Keratinocyte (primary cell): Measurements from ENCODE around the gene CASP8. TPM values are rescaled to one million over a fixed set of nuclear protein-coding genes. Genes with fewer than 3 reads are reported as not detected.

Experiments used
- DNase-seq: peaks from one replicate; pipeline ENCODE4 v3.0.0-alpha.2; 2011; ENCODE audit warnings: low read depth, missing footprints, low spot score
- FAIRE-seq: peaks from 2 replicates; lab custom pipeline; 2011; peaks lifted over from hg19 to GRCh38; lab: Jason Lieb, UNC
- H2AFZ ChIP-seq: 2 replicates; pipeline ENCODE4 v1.6.0; 2012; ENCODE audit warnings: low read length, control low read depth, inconsistent platforms; ENCODE audit not compliant: control insufficient read depth
- H3K27ac ChIP-seq: 2 replicates; pipeline ENCODE4 v1.5.1; 2011; ENCODE audit warnings: low read length; ENCODE audit not compliant: control insufficient read depth, insufficient read depth
- H3K27me3 ChIP-seq: 3 replicates; pipeline ENCODE4 v1.6.0; 2011; ENCODE audit warnings: low read length; ENCODE audit not compliant: control insufficient read depth, insufficient read depth; ENCODE audit errors: extremely low read depth
- H3K36me3 ChIP-seq, 2 experiments: 2 replicates in 1 of 2; 3 replicates in 1 of 2; pipeline ENCODE4 v1.5.1; 2011; ENCODE audit warnings: low read length in 2 of 2, mild to moderate bottlenecking in 1 of 2; ENCODE audit not compliant: control insufficient read depth in 2 of 2, insufficient read depth in 2 of 2; ENCODE audit errors: extremely low read depth in 1 of 2
- H3K4me1 ChIP-seq: 3 replicates; pipeline ENCODE4 v1.5.1; 2011; ENCODE audit warnings: low read length; ENCODE audit not compliant: control insufficient read depth, insufficient read depth; ENCODE audit errors: extremely low read depth
- H3K4me2 ChIP-seq: 3 replicates; pipeline ENCODE4 v1.6.0; 2011; ENCODE audit warnings: low read depth, low read length; ENCODE audit not compliant: control insufficient read depth, insufficient read depth; ENCODE audit errors: extremely low read depth
- H3K4me3 ChIP-seq, 3 experiments: fragments of 200-600 bp in 1 of 3; sonication (generic) in 1 of 3; 2 replicates in 2 of 3; 3 replicates in 1 of 3; pipeline ENCODE4 v1.5.1; 2011 to 2016; ENCODE audit warnings: low read length in 3 of 3, mild to moderate bottlenecking in 3 of 3, control low read depth in 2 of 3, inconsistent platforms in 1 of 3, low read depth in 1 of 3, mixed read lengths in 1 of 3, mixed run types in 1 of 3, moderate library complexity in 1 of 3; ENCODE audit not compliant: control insufficient read depth in 2 of 3, insufficient read depth in 2 of 3; ENCODE audit errors: extremely low read depth in 1 of 3
- H3K79me2 ChIP-seq: 2 replicates; pipeline ENCODE4 v1.6.0; 2012; ENCODE audit warnings: low read length; ENCODE audit not compliant: control insufficient read depth, insufficient read depth
- H3K9ac ChIP-seq: 3 replicates; pipeline ENCODE4 v1.6.0; 2011; ENCODE audit warnings: low read length; ENCODE audit not compliant: control insufficient read depth, insufficient read depth; ENCODE audit errors: extremely low read depth
- H3K9me1 ChIP-seq: 3 replicates; pipeline ENCODE4 v1.6.0; 2011; ENCODE audit warnings: low read length; ENCODE audit not compliant: control insufficient read depth, insufficient read depth; ENCODE audit errors: extremely low read depth
- H3K9me3 ChIP-seq: 2 replicates; pipeline ENCODE4 v1.5.1; 2012; ENCODE audit warnings: low read depth, low read length; ENCODE audit not compliant: control insufficient read depth
- H4K20me1 ChIP-seq: 3 replicates; pipeline ENCODE4 v1.6.0; 2011; ENCODE audit warnings: low read length; ENCODE audit not compliant: control insufficient read depth, insufficient read depth; ENCODE audit errors: extremely low read depth
- CTCF ChIP-seq, 3 experiments: IDR thresholded peaks in 1 of 3; conservative IDR thresholded peaks in 1 of 3; optimal IDR thresholded peaks in 1 of 3; 2 replicates in 2 of 3; 3 replicates in 1 of 3; pipeline versions ENCODE3 to v1.5.1; 2011; ENCODE audit warnings: low read length in 3 of 3, mild to moderate bottlenecking in 3 of 3, moderate library complexity in 2 of 3, control low read depth in 1 of 3, inconsistent platforms in 1 of 3; ENCODE audit not compliant: insufficient read depth in 2 of 3; ENCODE audit errors: extremely low read depth in 1 of 3
- EZH2 ChIP-seq: IDR thresholded peaks from one replicate; pipeline ENCODE4 v1.6.1; 2012; ENCODE audit warnings: inconsistent platforms, mild to moderate bottlenecking, low read length, moderate library complexity
- dilution Hi-C: fragments of 300-500 bp; cut with MboI; formaldehyde crosslinking; loops from one replicate; pipeline ENCODE4 v1.7.0; 2020; ENCODE audit warnings: low sequenced_read_pairs; ENCODE audit not compliant: extremely low pct_ligation_motif_present
- polyA plus RNA-seq, 5 experiments: library from polyadenylated mRNA; depleted of rRNA in 3 of 5; stranded (reverse) in 3 of 5; stranded (forward) in 1 of 5; unstranded in 1 of 5; fragments of >200 nt; gene quantifications; 1 replicate in 1 of 5; 2 replicates in 3 of 5; 3 replicates in 1 of 5; pipeline versions ENCODE4 v1.2.1 to v1.2.3, GENCODE V29; 2011 to 2012; ENCODE audit warnings: missing spikeins in 2 of 5, low read depth in 1 of 5, low replicate concordance in 1 of 5

The CASP8 gene
- polyA plus RNA-seq, 1 donor (not counting 4 experiments of a cell fraction or from before 2014, with no cell fraction given), result 27.0 TPM

- TF ChIP-seq EZH2, result no peak
- no peak for TF ChIP-seq CTCF (optimal IDR thresholded peaks at IDR 0.05 in 1 of 3, IDR thresholded peaks at IDR 0.05 in 1 of 3, conservative IDR thresholded peaks at IDR 0.05 in 1 of 3; ENCODE audit: extremely low read depth in 1 of 3, insufficient read depth in 2 of 3, low read length in 3 of 3)
- Histone ChIP-seq H3K4me2 (no peak overlapping the region), H3K36me3 (peaks cover 11 to 26% of the 10 kb centered on the region in 2 experiments), H3K4me3 (no peak overlapping the region), H3K27ac (no peak overlapping the region), H2AFZ (no peak overlapping the region), H3K9ac (no peak overlapping the region), H3K9me1 (no peaks in the 10 kb centered on the region), H3K79me2 (no peaks in the 10 kb centered on the region), H3K4me1 (no peaks in the 10 kb centered on the region), H3K9me3 (no peaks in the 10 kb centered on the region), H3K27me3 (no peaks in the 10 kb centered on the region), H4K20me1 (no peaks in the 10 kb centered on the region)
- FAIRE-seq (no peak), DNase-seq (no peak)
- dilution Hi-C loops, result no loop called here
Observed at GRCh38 chr2:201270293-201271001, 10.1 kb downstream of the CASP8 start.

DNA sequence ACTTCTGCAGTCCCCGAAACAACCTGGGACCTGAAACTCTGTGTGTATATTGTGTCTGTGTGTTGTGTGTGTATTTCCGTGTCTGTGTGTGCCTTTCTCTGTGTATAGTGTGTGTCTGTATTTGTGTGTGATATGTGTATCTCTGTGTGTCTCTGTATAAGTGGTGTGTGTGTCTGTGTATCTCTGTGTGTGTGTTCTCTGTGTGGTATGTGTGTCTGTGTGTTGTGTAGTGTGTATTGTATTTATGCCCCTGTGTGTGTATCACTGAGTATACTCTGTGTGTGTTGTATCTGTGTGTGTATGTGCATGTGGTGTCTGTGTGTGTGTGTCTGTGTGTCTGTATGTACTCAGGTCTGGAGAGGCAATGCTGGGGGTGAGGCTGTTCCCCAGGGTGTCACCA lies 11.6 kb downstream of the CASP8 start:
- Histone ChIP-seq H3K9ac (no peak overlapping the region), H3K4me1 (no peaks in the 10 kb centered on the region), H3K79me2 (no peaks in the 10 kb centered on the region), H3K27me3 (no peaks in the 10 kb centered on the region), H3K27ac (no peak overlapping the region), H2AFZ (no peak overlapping the region), H3K4me2 (no peak overlapping the region), H3K9me3 (no peaks in the 10 kb centered on the region), H4K20me1 (no peaks in the 10 kb centered on the region), H3K9me1 (no peaks in the 10 kb centered on the region), H3K4me3 (no peak overlapping the region), H3K36me3 (peaks cover 17 to 22% of the 10 kb centered on the region in 2 experiments)
- TF ChIP-seq EZH2, result no peak
- no peak for TF ChIP-seq CTCF (optimal IDR thresholded peaks at IDR 0.05 in 1 of 3, IDR thresholded peaks at IDR 0.05 in 1 of 3, conservative IDR thresholded peaks at IDR 0.05 in 1 of 3; ENCODE audit: extremely low read depth in 1 of 3, insufficient read depth in 2 of 3, low read length in 3 of 3)
- DNase-seq (no peak), FAIRE-seq (no peak)
- dilution Hi-C loops, result no loop called here
